Psoas muscle (tissue), 8 donors: Measurements from ENCODE around the gene ZCCHC2. TPM values are rescaled to one million over a fixed set of nuclear protein-coding genes. Genes with fewer than 3 reads are reported as not detected.
A peak's percentile ranks its signal among the peaks of the same experiment; 100 is the strongest.

ENCODE experiments used
- ATAC-seq, 4 donors: fragments of 200-7000 bp; cut with Tn5 transposase; one replicate each; pipeline ENCODE4 v1.9.1; 2020; ENCODE audit warnings: moderate library complexity in 3 of 4, mild to moderate bottlenecking in 2 of 4
- DNase-seq, 2 donors: peaks; one replicate each; pipeline ENCODE4 v3.0.0-alpha.2; 2020
- H3K27ac ChIP-seq: fragments of 200-600 bp; one replicate; pipeline ENCODE4 v1.8.0; 2022
- H3K27me3 ChIP-seq, 3 donors: fragments of 200-600 bp in 1 of 3; one replicate each; pipeline versions ENCODE4 v1.6.1 to v1.8.0; 2013 to 2022; ENCODE audit warnings: low read length in 2 of 3, mild to moderate bottlenecking in 2 of 3, moderate library complexity in 1 of 3; ENCODE audit not compliant: insufficient read depth in 3 of 3
- H3K36me3 ChIP-seq, 2 donors: fragments of 200-600 bp in 1 of 2; one replicate each; pipeline versions ENCODE4 v1.6.1 to v1.8.0; 2013 to 2022; ENCODE audit warnings: low read depth in 1 of 2, mild to moderate bottlenecking in 1 of 2, moderate library complexity in 1 of 2; ENCODE audit not compliant: insufficient read depth in 1 of 2
- H3K4me1 ChIP-seq: fragments of 200-600 bp; one replicate; pipeline ENCODE4 v1.8.0; 2022
- H3K4me3 ChIP-seq: fragments of 200-600 bp; one replicate; pipeline ENCODE4 v1.8.0; 2022; ENCODE audit warnings: mild to moderate bottlenecking
- H3K9me3 ChIP-seq: fragments of 200-600 bp; one replicate; pipeline ENCODE4 v1.8.0; 2022
- CTCF ChIP-seq: fragments of 200-600 bp; IDR thresholded peaks from one replicate; pipeline ENCODE4 v1.8.0; 2022; ENCODE audit warnings: antibody characterized with exemption
- WGBS, 3 donors: extraction: QIAGEN DNeasy Blood & Tissue Kit; methylation state at CpG; one replicate each; pipeline versions ENCODE4 v1.1.6 to v1.1.7; 2013; 5-methylcytosine and 5-hydroxymethylcytosine counted together
- intact Hi-C, 2 donors: fragments of 100-400 bp; cut with DNase I; formaldehyde crosslinking; loops; one replicate each; pipeline versions ENCODE4 v1.11.0 to v1.14.2; 2022
- long read RNA-seq, 2 donors: library from polyadenylated mRNA; unstranded; transcript quantifications; one replicate each; pipeline ENCODE4 v2.0.0, GENCODE V29; 2021
- polyA plus RNA-seq, 3 donors: library from polyadenylated mRNA; stranded (reverse); fragments of 200-250 nt; gene quantifications; one replicate each; pipeline ENCODE4 v1.2.3, GENCODE V29; 2013
- total RNA-seq, 4 donors: library from RNA; stranded (reverse); fragmentation: NEBNext Ultra II Directional in 2 of 4; extraction: Animal tissue kit (Norgen Biotek cat#: 25700) in 2 of 4; gene quantifications; one replicate each; pipeline versions ENCODE4 v1.2.1 to v1.2.4, GENCODE V29; 2021 to 2023
- donor health status: healthy with polysubstance abuse.
- donor health status: DM: no; HTN: no; CAD: no; lungs with moderate emphysema.
- donor health status: Bipolar disorder and iron deficiency.
- donor health status: healthy.
- donor health status: DM: yes; HTN: yes; CAD: no.
- donor health status: DM: no; HTN: no; CAD: no.
- donor health status: DM: no; HTN: no; CAD: no.
- donor health status: DM: yes; HTN: yes; CAD: no.

The ZCCHC2 gene
- total RNA-seq (10 to 100 TPM; 19.4 to 38.2 (median 32.1) TPM), polyA plus RNA-seq (10 to 100 TPM in 2 of 3 donors, 1 to 10 TPM in 1; 4.0 to 41.8 (median 15.4) TPM)
- long read RNA-seq, donor 1, partial matches to known transcripts = 6 of 15 reads
- long read RNA-seq, donor 1, other reads (novel, unspliced or antisense) = 8 of 15 reads
- long read RNA-seq, donor 2, transcript ZCCHC2-206 (1 exons, 1,877 nt) = major isoform, 6 of 20 reads
- long read RNA-seq, donor 2, partial matches to known transcripts = 5 of 20 reads
- long read RNA-seq, donor 2, other reads (novel, unspliced or antisense) = 9 of 20 reads

DNA sequence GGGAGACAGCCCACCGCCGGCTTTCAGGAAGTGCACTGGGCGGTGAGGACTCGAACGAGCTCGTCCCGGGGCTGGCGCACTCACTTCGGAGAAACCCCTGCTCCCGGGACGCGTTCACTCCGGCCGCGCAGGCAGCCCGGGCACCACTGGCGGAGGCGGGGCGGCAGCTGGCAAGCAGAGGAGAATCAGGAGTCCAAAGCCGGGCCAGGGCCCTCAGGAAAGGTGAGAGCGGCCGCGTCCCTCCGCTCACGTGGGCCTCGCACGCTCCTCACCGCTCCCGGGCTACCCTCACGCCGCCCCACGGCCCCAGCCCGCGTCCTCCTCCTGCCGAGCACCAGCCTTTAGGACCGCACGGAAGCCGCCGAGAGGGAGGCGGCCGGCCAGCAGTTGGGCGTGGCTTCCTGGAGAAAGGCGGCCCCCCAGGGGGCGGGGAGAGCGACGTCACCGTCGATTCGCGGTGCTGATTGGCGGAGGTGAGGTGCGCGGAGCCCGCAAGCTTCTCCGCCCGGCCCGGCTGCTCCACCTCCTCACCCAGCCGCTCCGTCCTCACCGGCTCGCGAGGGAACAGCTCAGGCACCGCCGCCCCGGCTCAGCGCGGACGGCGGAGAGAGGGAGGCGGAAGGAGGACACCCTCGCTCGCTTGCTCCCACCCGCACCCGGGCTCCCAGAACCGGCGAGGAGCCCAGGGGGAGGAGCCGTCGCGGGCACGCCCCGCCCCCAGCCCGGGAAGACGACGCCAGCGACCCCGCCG is at the start of gene ZCCHC2:
ZCCHC2 (plus strand) TSS at position 522 of the 751 bp plus-strand sequence. CDS start 400 bp downstream, outside the sequence.
- 0% methylated on average over 35 to 87 of the region's 87 CpGs for WGBS, 3 donors
- Histone ChIP-seq H3K9me3 (no peaks in the 10 kb centered on the region), H3K36me3 (no peaks in the 10 kb centered on the region), H3K4me1 (peaks cover 24% of the 10 kb centered on the region), H3K27me3 (no peaks in the 10 kb centered on the region), H3K4me3 (peak within 1 kb of the TSS; percentile 95), H3K27ac (peak within 1 kb of the TSS; percentile 99)
- intact Hi-C loops = loop anchor here (1.0 to 10.0 kb wide), 4 partner anchors 70 to 198 kb away; partner anchors contain the start of gene TNFRSF11A (in 1 of the 2)
- DNase-seq (peak; percentile 98 to 99), ATAC-seq (peak; percentile 78 to 87 (median 80))
- no peak for TF ChIP-seq CTCF

- no peak for TF ChIP-seq CTCF
- H3K4me1 ChIP-seq = no peaks in the 10 kb centered on the region
- peaks cover 0 to 4% (median 0%) of the 10 kb centered on the region in 3 donors for H3K27me3 ChIP-seq
- intact Hi-C loops = no loop called here
- H3K4me3 ChIP-seq = no peak overlapping the region
- no peak for ATAC-seq
- H3K9me3 ChIP-seq = peaks cover 16% of the 10 kb centered on the region
- WGBS, 3 donors = 83 to 89% (median 88%) methylated on average over 1 of the region's 1 CpG
- H3K36me3 ChIP-seq = no peaks in the 10 kb centered on the region
- no peak overlapping the region for H3K27ac ChIP-seq
- no peak for DNase-seq
Observed at GRCh38 chr18:62479574-62479973, 43.3 kb upstream of the ZCCHC2 start.

DNA sequence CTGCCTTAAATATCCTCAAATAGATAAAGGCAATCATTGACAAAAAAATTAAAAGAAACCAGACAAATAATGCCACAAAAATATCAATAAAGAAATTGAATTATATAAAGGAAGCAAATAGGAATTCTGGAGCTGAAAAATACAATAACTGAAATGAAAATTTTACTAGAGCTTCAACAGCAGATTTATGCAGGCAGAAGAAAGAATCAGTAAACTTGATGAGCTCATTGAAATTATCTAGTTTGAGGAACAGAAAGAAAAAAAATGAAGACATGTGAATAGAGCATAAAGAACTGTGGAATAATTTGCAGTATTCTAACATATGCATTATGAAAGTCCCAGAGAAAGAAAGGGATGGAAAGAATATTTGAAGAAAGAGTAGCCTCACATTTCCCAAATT is 41.9 kb upstream of the ZCCHC2 start:
- H3K27ac ChIP-seq = no peak overlapping the region
- H3K27me3 ChIP-seq = peaks cover 0 to 4% (median 0%) of the 10 kb centered on the region in 3 donors
- no peak for TF ChIP-seq CTCF
- H3K4me3 ChIP-seq = no peak overlapping the region
- H3K36me3 ChIP-seq = no peaks in the 10 kb centered on the region
- intact Hi-C loops = no loop called here
- ATAC-seq (no peak), DNase-seq (no peak)
- no peaks in the 10 kb centered on the region for H3K4me1 ChIP-seq
- peaks cover 16% of the 10 kb centered on the region for H3K9me3 ChIP-seq

- TF ChIP-seq CTCF = no peak
Observed at GRCh38 chr18:62484941-62485340, 37.9 kb upstream of the ZCCHC2 start.

More at GRCh38 chr18:62484941-62485340, 37.9 kb upstream of the ZCCHC2 start:
- no peaks in the 10 kb centered on the region for H3K36me3 ChIP-seq
- H3K9me3 ChIP-seq = peaks cover 13% of the 10 kb centered on the region
- intact Hi-C loops = no loop called here
- H3K27ac ChIP-seq = no peak overlapping the region
- no peak overlapping the region for H3K4me3 ChIP-seq
- no peaks in the 10 kb centered on the region for H3K4me1 ChIP-seq
- DNase-seq = no peak
- ATAC-seq = no peak
- no peaks in the 10 kb centered on the region for H3K27me3 ChIP-seq
- WGBS, 3 donors = 72 to 81% (median 74%) methylated on average over 8 of the region's 8 CpGs
